ENCODE measurements around the gene EIF4E1B.

EIF4E1B gene

GRCh38 chr5:176685010-176685409 is 54.5 kb downstream of the EIF4E1B start:
- no peak for TF ChIP-seq CTCF (conservative IDR thresholded peaks at IDR 0.05; ENCODE audit: low read depth)
- DNase-seq (ENCODE audit: low spot score), result no peak
- H3K27ac ChIP-seq, result no peak overlapping the region
- POLR2A ChIA-PET (ENCODE audit: low non-redundant PET), result no interaction called here
- CTCF ChIA-PET, result interaction anchor here (1.0 kb wide), 1 partner anchor 20 kb away, joined by 5 read pairs; no protein-coding TSS in a partner anchor

GRCh38 chr5:176687247-176687646 is 56.8 kb downstream of the EIF4E1B start:
- DNase-seq (ENCODE audit: low spot score), result no peak
- POLR2A ChIA-PET (ENCODE audit: low non-redundant PET), result no interaction called here
- no peak for TF ChIP-seq CTCF (conservative IDR thresholded peaks at IDR 0.05; ENCODE audit: low read depth)
- CTCF ChIA-PET, result interaction anchor here (0.8 kb wide), 1 partner anchor 27 kb away, joined by 4 read pairs; no protein-coding TSS in a partner anchor
- H3K27ac ChIP-seq, result no peak overlapping the region

GRCh38 chr5:176687881-176688280 is 57.4 kb downstream of the EIF4E1B start:
- TF ChIP-seq CTCF (conservative IDR thresholded peaks at IDR 0.05; ENCODE audit: low read depth), result no peak
- no peak overlapping the region for H3K27ac ChIP-seq
- DNase-seq (ENCODE audit: low spot score), result no peak
- CTCF ChIA-PET, result no interaction called here
- POLR2A ChIA-PET (ENCODE audit: low non-redundant PET), result no interaction called here

GRCh38 chr5:176690911-176691310 is 60.4 kb downstream of the EIF4E1B start:
- CTCF ChIA-PET, result interaction anchor here (0.8 kb wide), 1 partner anchor 11 kb away, joined by 4 read pairs; no protein-coding TSS in a partner anchor
- TF ChIP-seq CTCF (conservative IDR thresholded peaks at IDR 0.05; ENCODE audit: low read depth), result no peak
- H3K27ac ChIP-seq, result no peak overlapping the region
- DNase-seq (ENCODE audit: low spot score), result no peak
- POLR2A ChIA-PET (ENCODE audit: low non-redundant PET), result no interaction called here

- no peak overlapping the region for H3K27ac ChIP-seq
- no peak for TF ChIP-seq CTCF (conservative IDR thresholded peaks at IDR 0.05; ENCODE audit: low read depth)
- ChIA-PET CTCF (interaction anchor here (0.8 kb wide), 1 partner anchor 10 kb away, joined by 4 read pairs; no protein-coding TSS in a partner anchor), POLR2A (ENCODE audit: low non-redundant PET) (no interaction called here)
- no peak for DNase-seq (ENCODE audit: low spot score)
Measured at GRCh38 chr5:176691524-176691923, 61.0 kb downstream of the EIF4E1B start.

GRCh38 chr5:176692326-176692725 is 61.9 kb downstream of the EIF4E1B start:
- CTCF ChIA-PET, result interaction anchor here (1.1 to 1.6 kb wide), 2 partner anchors 31 to 419 kb away, joined by 3 to 9 read pairs; no protein-coding TSS in a partner anchor
- POLR2A ChIA-PET (ENCODE audit: low non-redundant PET), result no interaction called here
- H3K27ac ChIP-seq, result no peak overlapping the region
- TF ChIP-seq CTCF (conservative IDR thresholded peaks at IDR 0.05; ENCODE audit: low read depth), result no peak
- DNase-seq (ENCODE audit: low spot score), result no peak
